Sigmoid colon (tissue), 7 donors: ENCODE results near the gene AGPAT1. TPM values are rescaled to one million over a fixed set of nuclear protein-coding genes. Genes with fewer than 3 reads are reported as not detected.

ENCODE experiments used
- DNase-seq: peaks from one replicate; pipeline ENCODE4 v3.0.0-alpha.2; 2019
- H3K27ac ChIP-seq, 4 donors: fragments of 200-600 bp; sonication (generic); one replicate each; pipeline ENCODE4 v1.5.1; 2016 to 2019; ENCODE audit warnings: mild to moderate bottlenecking in 1 of 4
- H3K27me3 ChIP-seq, 3 donors: fragments of 200-600 bp; sonication (generic); one replicate each; pipeline ENCODE4 v1.5.1; 2019; ENCODE audit warnings: mild to moderate bottlenecking in 1 of 3
- H3K36me3 ChIP-seq, 4 donors: fragments of 200-600 bp; sonication (generic); one replicate each; pipeline ENCODE4 v1.5.1; 2016 to 2019
- H3K4me1 ChIP-seq, 4 donors: fragments of 200-600 bp; sonication (generic); one replicate each; pipeline ENCODE4 v1.5.1; 2017 to 2019
- H3K4me3 ChIP-seq, 4 donors: fragments of 200-600 bp; sonication (generic); one replicate each; pipeline ENCODE4 v1.5.1; 2017 to 2019; ENCODE audit warnings: mild to moderate bottlenecking in 2 of 4, moderate library complexity in 1 of 4
- H3K9me3 ChIP-seq, 4 donors: fragments of 200-600 bp in 3 of 4; sonication (generic) in 3 of 4; one replicate each; pipeline versions ENCODE4 v1.5.1 to v1.6.1; 2013 to 2019
- CTCF ChIP-seq, 4 experiments: fragments of 450-650 bp in 3 of 4; fragments of 200-600 bp in 1 of 4; IDR thresholded peaks; one replicate each; pipeline ENCODE4 v1.5.1; 2016 to 2019; ENCODE audit warnings: antibody characterized with exemption in 4 of 4, mild to moderate bottlenecking in 3 of 4, moderate library complexity in 2 of 4
- EP300 ChIP-seq, 4 donors: sonication (generic); formaldehyde crosslinking; IDR thresholded peaks; one replicate each; pipeline ENCODE4 v1.6.1; 2017; ENCODE audit warnings: antibody characterized with exemption in 4 of 4
- POLR2A ChIP-seq, 2 donors: fragments of 450-650 bp; IDR thresholded peaks; one replicate each; pipeline ENCODE4 v1.6.1; 2016; ENCODE audit warnings: antibody characterized with exemption in 2 of 2, mild to moderate bottlenecking in 2 of 2, moderate library complexity in 2 of 2
- POLR2AphosphoS5 ChIP-seq, 4 donors: sonication (generic); formaldehyde crosslinking; IDR thresholded peaks; one replicate each; pipeline ENCODE4 v1.6.1; 2017; ENCODE audit warnings: antibody characterized with exemption in 4 of 4
- WGBS, 2 donors: extraction: QIAGEN DNeasy Blood & Tissue Kit; methylation state at CpG; one replicate each; pipeline ENCODE4 v1.1.7; 2013; 5-methylcytosine and 5-hydroxymethylcytosine counted together
- intact Hi-C: fragments of 100-400 bp; cut with DNase I; formaldehyde crosslinking; loops from one replicate; pipeline ENCODE4 v1.15.1; 2023
- polyA plus RNA-seq, 3 donors: library from polyadenylated mRNA; stranded (reverse); fragments of 200-250 nt; gene quantifications; one replicate each; pipeline ENCODE4 v1.2.3, GENCODE V29; 2013
- small RNA-seq, 3 donors: library from RNA; depleted of rRNA; stranded (forward); fragments of <200 nt; gene quantifications; one replicate each; pipeline ENCODE3, GENCODE V24; 2016
- total RNA-seq, 4 donors: library from RNA; depleted of rRNA; stranded (reverse); fragments of >200 nt; gene quantifications; one replicate each; pipeline ENCODE4 v1.1.0, GENCODE V29; 2016
- donor health status: healthy with polysubstance abuse.
- donor health status: Bipolar disorder and iron deficiency.
- donor health status: healthy.

Gene AGPAT1
- total and polyA plus RNA-seq, 7 donors, result 32.4 to 54.2 (median 37.9) TPM

GRCh38 chr6:32118782-32119628 lies 56.9 kb downstream of the AGPAT1 start:
- Histone ChIP-seq H3K9me3 (no peaks in the 10 kb centered on the region), H3K4me3 (no peak overlapping the region), H3K27me3 (no peaks in the 10 kb centered on the region), H3K36me3 (peaks cover 36 to 88% (median 64%) of the 10 kb centered on the region in 4 donors), H3K4me1 (peaks cover 0 to 18% (median 16%) of the 10 kb centered on the region in 4 donors), H3K27ac (peak overlapping the region; percentile 52 to 69 (median 63))
- intact Hi-C loops, result loop anchor here (1.0 to 10.0 kb wide), 3 partner anchors 35 to 123 kb away; partner anchors contain the start of gene PPT2
- DNase-seq, result peak; percentile 96
- TF ChIP-seq EP300 (IDR thresholded peaks at IDR 0.05) (no peak), POLR2A (IDR thresholded peaks at IDR 0.05) (no peak), POLR2AphosphoS5 (IDR thresholded peaks at IDR 0.05) (peak in 2 of 4 donors; percentile 34 to 46), CTCF (IDR thresholded peaks at IDR 0.05) (peak; percentile 77 to 93 (median 90))
- 7 to 26% methylated on average over 17 of the region's 17 CpGs for WGBS, 2 donors

Small RNAs within 50 kb of the gene (small RNA-seq; reads per million reads assigned to genes)
- gene AL662884.1, result 0 reads per million in 3 donors
- 0 to 0.86 (median 0.06) reads per million in 3 donors for gene MIR6833

Other genes starting within 250 kb of the AGPAT1 start
- 10 to 100 TPM in 3 of 4 donors, 1 to 10 TPM in 1; 4.9 to 17.7 (median 13.6) TPM for gene C2, start 248.4 kb downstream of the AGPAT1 start, total RNA-seq
- gene C2, start 248.4 kb downstream of the AGPAT1 start, polyA plus RNA-seq, result 10 to 100 TPM; 10.2 to 39.2 (median 23.1) TPM
- 10 to 100 TPM; 14.3 to 40.0 (median 28.7) TPM for gene CFB, start 230.0 kb downstream of the AGPAT1 start, total RNA-seq
- gene CFB, start 230.0 kb downstream of the AGPAT1 start, polyA plus RNA-seq, result 100 to 1,000 TPM in 1 of 3 donors, 1 to 10 TPM in 2; 3.6 to 118 (median 9.5) TPM
- 10 to 100 TPM; 60.1 to 96.9 (median 75.8) TPM for gene NELFE, start 217.1 kb downstream of the AGPAT1 start, total RNA-seq
- gene NELFE, start 217.1 kb downstream of the AGPAT1 start, polyA plus RNA-seq, result 10 to 100 TPM; 52.5 to 73.5 (median 58.9) TPM
- gene SKIC2, start 216.9 kb downstream of the AGPAT1 start, total RNA-seq, result 10 to 100 TPM; 22.1 to 73.4 (median 33.4) TPM
- 10 to 100 TPM; 25.0 to 68.2 (median 30.6) TPM for gene SKIC2, start 216.9 kb downstream of the AGPAT1 start, polyA plus RNA-seq
- gene DXO, start 203.9 kb downstream of the AGPAT1 start, total RNA-seq, result 10 to 100 TPM; 11.4 to 22.7 (median 18.3) TPM
- gene DXO, start 203.9 kb downstream of the AGPAT1 start, polyA plus RNA-seq, result 10 to 100 TPM in 1 of 3 donors, 1 to 10 TPM in 2; 8.4 to 17.3 (median 9.9) TPM
- 100 to 1,000 TPM in 3 of 4 donors, 10 to 100 TPM in 1; 46.7 to 254 (median 179) TPM for gene C4A, start 194.0 kb downstream of the AGPAT1 start, total RNA-seq
- 10 to 100 TPM in 1 of 3 donors, 1 to 10 TPM in 2; 2.3 to 63.4 (median 3.0) TPM for gene C4A, start 194.0 kb downstream of the AGPAT1 start, polyA plus RNA-seq
- 100 to 1,000 TPM in 2 of 4 donors, 10 to 100 TPM in 2; 74.2 to 291 (median 155) TPM for gene C4B, start 161.3 kb downstream of the AGPAT1 start, total RNA-seq
- 10 to 100 TPM in 1 of 3 donors, 1 to 10 TPM in 2; 3.2 to 64.7 (median 4.2) TPM for gene C4B, start 161.3 kb downstream of the AGPAT1 start, polyA plus RNA-seq
- gene CYP21A2, start 137.7 kb downstream of the AGPAT1 start, total RNA-seq, result 1 to 10 TPM; 1.1 to 4.9 (median 3.2) TPM
- 1 to 10 TPM in 1 of 3 donors, under 1 TPM in 1, not detected in 1; 0.57 to 1.2 TPM for gene CYP21A2, start 137.7 kb downstream of the AGPAT1 start, polyA plus RNA-seq
- gene TNXB, start 66.7 kb downstream of the AGPAT1 start, total RNA-seq, result 100 to 1,000 TPM in 3 of 4 donors, 10 to 100 TPM in 1; 66.0 to 224 (median 116) TPM
- gene TNXB, start 66.7 kb downstream of the AGPAT1 start, polyA plus RNA-seq, result 10 to 100 TPM in 1 of 3 donors, 1 to 10 TPM in 2; 1.4 to 16.4 (median 7.2) TPM
- gene ATF6B, start 47.8 kb downstream of the AGPAT1 start, total RNA-seq, result 10 to 100 TPM; 24.5 to 73.4 (median 24.8) TPM
- gene ATF6B, start 47.8 kb downstream of the AGPAT1 start, polyA plus RNA-seq, result 10 to 100 TPM; 10.9 to 93.6 (median 14.4) TPM
- 1 to 10 TPM; 2.1 to 5.5 (median 4.2) TPM for gene FKBPL, start 45.8 kb downstream of the AGPAT1 start, total RNA-seq
- 10 to 100 TPM in 1 of 3 donors, 1 to 10 TPM in 2; 4.9 to 10.4 (median 6.0) TPM for gene FKBPL, start 45.8 kb downstream of the AGPAT1 start, polyA plus RNA-seq
- 1 to 10 TPM; 1.8 to 6.1 (median 3.1) TPM for gene PRRT1, start 24.1 kb downstream of the AGPAT1 start, total RNA-seq
- gene PRRT1, start 24.1 kb downstream of the AGPAT1 start, polyA plus RNA-seq, result 1 to 10 TPM in 2 of 3 donors, under 1 TPM in 1; 0.46 to 3.3 (median 1.8) TPM
- 100 to 1,000 TPM in 2 of 4 donors, 10 to 100 TPM in 2; 15.5 to 126 (median 62.7) TPM for gene PPT2, start 21.9 kb downstream of the AGPAT1 start, total RNA-seq
- gene PPT2, start 21.9 kb downstream of the AGPAT1 start, polyA plus RNA-seq, result 10 to 100 TPM in 1 of 3 donors, 1 to 10 TPM in 2; 3.0 to 13.0 (median 5.4) TPM
- 10 to 100 TPM in 3 of 4 donors, 1 to 10 TPM in 1; 8.1 to 24.4 (median 14.3) TPM for gene EGFL8, start 11.5 kb downstream of the AGPAT1 start, total RNA-seq
- gene EGFL8, start 11.5 kb downstream of the AGPAT1 start, polyA plus RNA-seq, result 10 to 100 TPM in 2 of 3 donors, 1 to 10 TPM in 1; 2.3 to 15.1 (median 13.8) TPM
- gene RNF5, start 2.3 kb upstream of the AGPAT1 start, total RNA-seq, result 100 to 1,000 TPM in 2 of 4 donors, 10 to 100 TPM in 2; 61.5 to 118 (median 95.1) TPM
- gene RNF5, start 2.3 kb upstream of the AGPAT1 start, polyA plus RNA-seq, result 100 to 1,000 TPM in 2 of 3 donors, 10 to 100 TPM in 1; 95.2 to 220 (median 189) TPM
- gene AGER, start 8.2 kb upstream of the AGPAT1 start, total RNA-seq, result 1 to 10 TPM; 1.9 to 8.9 (median 5.3) TPM
- 10 to 100 TPM in 1 of 3 donors, 1 to 10 TPM in 1, not detected in 1; 2.4 to 10.6 TPM for gene AGER, start 8.2 kb upstream of the AGPAT1 start, polyA plus RNA-seq
- 10 to 100 TPM; 53.6 to 67.7 (median 57.0) TPM for gene PBX2, start 14.1 kb upstream of the AGPAT1 start, total RNA-seq
- gene PBX2, start 14.1 kb upstream of the AGPAT1 start, polyA plus RNA-seq, result 10 to 100 TPM; 16.6 to 55.2 (median 19.8) TPM
- gene GPSM3, start 16.6 kb upstream of the AGPAT1 start, total RNA-seq, result 10 to 100 TPM in 3 of 4 donors, 1 to 10 TPM in 1; 5.0 to 13.3 (median 10.4) TPM
- 10 to 100 TPM; 15.5 to 56.2 (median 15.6) TPM for gene GPSM3, start 16.6 kb upstream of the AGPAT1 start, polyA plus RNA-seq
- 10 to 100 TPM in 1 of 4 donors, 1 to 10 TPM in 3; 5.4 to 23.0 (median 6.3) TPM for gene NOTCH4, start 48.0 kb upstream of the AGPAT1 start, total RNA-seq
- 1 to 10 TPM; 1.2 to 9.9 (median 1.8) TPM for gene NOTCH4, start 48.0 kb upstream of the AGPAT1 start, polyA plus RNA-seq
- gene TSBP1, start 195.8 kb upstream of the AGPAT1 start, total RNA-seq, result not detected
- gene TSBP1, start 195.8 kb upstream of the AGPAT1 start, polyA plus RNA-seq, result not detected
- not detected for gene BTNL2, start 231.1 kb upstream of the AGPAT1 start, total RNA-seq
- gene BTNL2, start 231.1 kb upstream of the AGPAT1 start, polyA plus RNA-seq, result not detected